ENCODE data around the gene PRODH2. TPM values are rescaled to one million over a fixed set of nuclear protein-coding genes. Genes with fewer than 3 reads are reported as not detected.

Gene PRODH2
- total and polyA plus RNA-seq, 10 of the 15 experiments (the other 5 are each of a cell fraction or from before 2014, with no cell fraction given), result 0.07 TPM; not detected in 9

GRCh38 chr19:35811317-35812219, 1.1 kb downstream of the PRODH2 start:
- FAIRE-seq (no peak), ATAC-seq (no peak), DNase-seq (ENCODE audit: low read depth, low spot score) (no peak)
- 67% methylated on average over 18 of the region's 18 CpGs for WGBS (ENCODE audit: insufficient coverage, insufficient replicate concordance, low lambda C conversion rate, missing lambda C conversion rate)
- Histone ChIP-seq H3K36me3 (ENCODE audit: control insufficient read depth in 2 of 2, insufficient read depth in 2 of 2, low read length in 1 of 2) (no peaks in the 10 kb centered on the region), H3K27me3 (replicated peaks in 1 of 2; ENCODE audit: control insufficient read depth in 2 of 2, insufficient read depth in 2 of 2, low read length in 1 of 2) (no peaks in the 10 kb centered on the region), H3K4me3 (no peak overlapping the region), H4K20me1 (ENCODE audit: control insufficient read depth, insufficient read depth) (no peaks in the 10 kb centered on the region), H3K79me2 (ENCODE audit: control insufficient read depth, insufficient read depth, low read length) (no peaks in the 10 kb centered on the region), H3K4me2 (ENCODE audit: control insufficient read depth, insufficient read depth) (no peak overlapping the region), H3K4me1 (ENCODE audit: control insufficient read depth, insufficient read depth, low read length) (no peaks in the 10 kb centered on the region), H3K27ac (ENCODE audit: control insufficient read depth, insufficient read depth) (no peak overlapping the region), H2AFZ (ENCODE audit: control insufficient read depth, low read depth, low read length) (no peak overlapping the region), H3K9me3 (replicated peaks; ENCODE audit: control insufficient read depth, insufficient read depth, low read length) (no peaks in the 10 kb centered on the region), H3K9ac (ENCODE audit: control insufficient read depth, insufficient read depth, low read length) (no peak overlapping the region)
- intact Hi-C loops (cut with micrococcal nuclease; ENCODE audit: unreplicated experiment), result no loop called here
- no TSS peak for BruUV-seq (replicated peaks)
- ChIA-PET POLR2A (interaction anchor here (0.8 kb wide), 1 partner anchor 9 kb away, joined by 3 read pairs; no protein-coding TSS in a partner anchor), SMC1A (ENCODE audit: uncharacterized antibody, unreplicated experiment) (no interaction called here), CTCF (interaction anchor here (1.8 kb wide), 1 partner anchor 119 kb away, joined by 7 read pairs; no protein-coding TSS in a partner anchor), RAD21 (ENCODE audit: unreplicated experiment) (no interaction called here)
- in situ Hi-C loops (cut with MboI), result no loop called here
- TF ChIP-seq, protein P1, sequence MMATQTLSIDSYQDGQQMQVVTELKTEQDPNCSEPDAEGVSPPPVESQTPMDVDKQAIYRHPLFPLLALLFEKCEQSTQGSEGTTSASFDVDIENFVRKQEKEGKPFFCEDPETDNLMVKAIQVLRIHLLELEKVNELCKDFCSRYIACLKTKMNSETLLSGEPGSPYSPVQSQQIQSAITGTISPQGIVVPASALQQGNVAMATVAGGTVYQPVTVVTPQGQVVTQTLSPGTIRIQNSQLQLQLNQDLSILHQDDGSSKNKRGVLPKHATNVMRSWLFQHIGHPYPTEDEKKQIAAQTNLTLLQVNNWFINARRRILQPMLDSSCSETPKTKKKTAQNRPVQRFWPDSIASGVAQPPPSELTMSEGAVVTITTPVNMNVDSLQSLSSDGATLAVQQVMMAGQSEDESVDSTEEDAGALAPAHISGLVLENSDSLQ (IDR thresholded peaks at IDR 0.05), result no peak
- TF ChIP-seq SIN3A (IDR thresholded peaks at IDR 0.05; ENCODE audit: low read depth, low read length) (no peak), SMAD5 (IDR thresholded peaks at IDR 0.05; ENCODE audit: low read depth) (no peak), SPI1 (IDR thresholded peaks at IDR 0.05; ENCODE audit: borderline replicate concordance, insufficient read depth, low read depth, low read length) (no peak), TAF1 (IDR thresholded peaks at IDR 0.05; ENCODE audit: borderline replicate concordance, low read depth, low read length) (no peak), RAD51 (IDR thresholded peaks at IDR 0.05) (no peak), BHLHE40 (IDR thresholded peaks at IDR 0.05; ENCODE audit: borderline replicate concordance in 1 of 2, low read depth in 2 of 2, low read length in 1 of 2) (no peak), MEF2B (IDR thresholded peaks at IDR 0.05; ENCODE audit: partially characterized antibody, poor library complexity, severe bottlenecking) (no peak), NR2F1 (conservative IDR thresholded peaks at IDR 0.05) (no peak), RB1 (IDR thresholded peaks at IDR 0.05; ENCODE audit: borderline replicate concordance) (no peak), NFYB (IDR thresholded peaks at IDR 0.05; ENCODE audit: insufficient read depth, low read depth, low read length) (no peak), CBFB (IDR thresholded peaks at IDR 0.05; ENCODE audit: low read depth) (no peak), BCL11A (IDR thresholded peaks at IDR 0.05; ENCODE audit: low read depth, low read length) (no peak), PAX8 (IDR thresholded peaks at IDR 0.05) (no peak)
- TF ChIP-seq, protein P2, sequence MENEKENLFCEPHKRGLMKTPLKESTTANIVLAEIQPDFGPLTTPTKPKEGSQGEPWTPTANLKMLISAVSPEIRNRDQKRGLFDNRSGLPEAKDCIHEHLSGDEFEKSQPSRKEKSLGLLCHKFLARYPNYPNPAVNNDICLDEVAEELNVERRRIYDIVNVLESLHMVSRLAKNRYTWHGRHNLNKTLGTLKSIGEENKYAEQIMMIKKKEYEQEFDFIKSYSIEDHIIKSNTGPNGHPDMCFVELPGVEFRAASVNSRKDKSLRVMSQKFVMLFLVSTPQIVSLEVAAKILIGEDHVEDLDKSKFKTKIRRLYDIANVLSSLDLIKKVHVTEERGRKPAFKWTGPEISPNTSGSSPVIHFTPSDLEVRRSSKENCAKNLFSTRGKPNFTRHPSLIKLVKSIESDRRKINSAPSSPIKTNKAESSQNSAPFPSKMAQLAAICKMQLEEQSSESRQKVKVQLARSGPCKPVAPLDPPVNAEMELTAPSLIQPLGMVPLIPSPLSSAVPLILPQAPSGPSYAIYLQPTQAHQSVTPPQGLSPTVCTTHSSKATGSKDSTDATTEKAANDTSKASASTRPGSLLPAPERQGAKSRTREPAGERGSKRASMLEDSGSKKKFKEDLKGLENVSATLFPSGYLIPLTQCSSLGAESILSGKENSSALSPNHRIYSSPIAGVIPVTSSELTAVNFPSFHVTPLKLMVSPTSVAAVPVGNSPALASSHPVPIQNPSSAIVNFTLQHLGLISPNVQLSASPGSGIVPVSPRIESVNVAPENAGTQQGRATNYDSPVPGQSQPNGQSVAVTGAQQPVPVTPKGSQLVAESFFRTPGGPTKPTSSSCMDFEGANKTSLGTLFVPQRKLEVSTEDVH (IDR thresholded peaks at IDR 0.05; ENCODE audit: low read depth, partially characterized antibody), result no peak
- TF ChIP-seq, protein P3, sequence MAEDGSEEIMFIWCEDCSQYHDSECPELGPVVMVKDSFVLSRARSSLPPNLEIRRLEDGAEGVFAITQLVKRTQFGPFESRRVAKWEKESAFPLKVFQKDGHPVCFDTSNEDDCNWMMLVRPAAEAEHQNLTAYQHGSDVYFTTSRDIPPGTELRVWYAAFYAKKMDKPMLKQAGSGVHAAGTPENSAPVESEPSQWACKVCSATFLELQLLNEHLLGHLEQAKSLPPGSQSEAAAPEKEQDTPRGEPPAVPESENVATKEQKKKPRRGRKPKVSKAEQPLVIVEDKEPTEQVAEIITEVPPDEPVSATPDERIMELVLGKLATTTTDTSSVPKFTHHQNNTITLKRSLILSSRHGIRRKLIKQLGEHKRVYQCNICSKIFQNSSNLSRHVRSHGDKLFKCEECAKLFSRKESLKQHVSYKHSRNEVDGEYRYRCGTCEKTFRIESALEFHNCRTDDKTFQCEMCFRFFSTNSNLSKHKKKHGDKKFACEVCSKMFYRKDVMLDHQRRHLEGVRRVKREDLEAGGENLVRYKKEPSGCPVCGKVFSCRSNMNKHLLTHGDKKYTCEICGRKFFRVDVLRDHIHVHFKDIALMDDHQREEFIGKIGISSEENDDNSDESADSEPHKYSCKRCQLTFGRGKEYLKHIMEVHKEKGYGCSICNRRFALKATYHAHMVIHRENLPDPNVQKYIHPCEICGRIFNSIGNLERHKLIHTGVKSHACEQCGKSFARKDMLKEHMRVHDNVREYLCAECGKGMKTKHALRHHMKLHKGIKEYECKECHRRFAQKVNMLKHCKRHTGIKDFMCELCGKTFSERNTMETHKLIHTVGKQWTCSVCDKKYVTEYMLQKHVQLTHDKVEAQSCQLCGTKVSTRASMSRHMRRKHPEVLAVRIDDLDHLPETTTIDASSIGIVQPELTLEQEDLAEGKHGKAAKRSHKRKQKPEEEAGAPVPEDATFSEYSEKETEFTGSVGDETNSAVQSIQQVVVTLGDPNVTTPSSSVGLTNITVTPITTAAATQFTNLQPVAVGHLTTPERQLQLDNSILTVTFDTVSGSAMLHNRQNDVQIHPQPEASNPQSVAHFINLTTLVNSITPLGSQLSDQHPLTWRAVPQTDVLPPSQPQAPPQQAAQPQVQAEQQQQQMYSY (CRISPR knock-in tag; IDR thresholded peaks at IDR 0.05), result no peak
